A549 (cell line): Measurements from ENCODE around the gene PTGDS.

Experiments used
- HDAC2 ChIP-seq: fragments of 200-600 bp; sonication (generic); IDR thresholded peaks from 2 replicates; pipeline ENCODE4 v1.6.1; 2016
- HOXB13 ChIP-seq: fragments of 250-450 bp; sonication (Bioruptor Pico); IDR thresholded peaks from 2 replicates; pipeline ENCODE4 v1.5.0; 2020; ENCODE audit warnings: low read depth, mild to moderate bottlenecking, moderate library complexity
- MAFK ChIP-seq: fragments of 450-650 bp; IDR thresholded peaks from 2 replicates; pipeline ENCODE4 v1.6.1; 2014; ENCODE audit not compliant: partially characterized antibody
- MAZ ChIP-seq: fragments of 150-350 bp; IDR thresholded peaks from 2 replicates; pipeline ENCODE4 v1.6.1; 2014; ENCODE audit warnings: antibody characterized with exemption, low read depth, low read length, borderline replicate concordance
- MYC ChIP-seq: IDR thresholded peaks from 2 replicates; pipeline ENCODE4 v1.6.1; 2012; ENCODE audit warnings: mild to moderate bottlenecking, inconsistent platforms, low read length, improper control_type of control experiment, borderline replicate concordance
- POLR2A ChIP-seq: IDR thresholded peaks from 2 replicates; pipeline ENCODE4 v1.6.1; 2012; ENCODE audit warnings: mild to moderate bottlenecking, low read length
- RAD21 ChIP-seq, 2 experiments: fragments of >200 bp in 1 of 2; sonication (Bioruptor Twin) in 1 of 2; formaldehyde crosslinking in 1 of 2; IDR thresholded peaks in 1 of 2; conservative IDR thresholded peaks in 1 of 2; 2 replicates in 1 of 2; 3 replicates in 1 of 2; pipeline ENCODE4 v1.6.1; 2012 to 2018; ENCODE audit warnings: inconsistent platforms in 1 of 2
- TF ChIP-seq, protein P1 (sequence below): fragments of >200 bp; sonication (Bioruptor Twin); formaldehyde crosslinking; IDR thresholded peaks from 3 replicates; pipeline ENCODE4 v1.5.1; 2016
- TF ChIP-seq, protein P2 (sequence below): fragments of 200-600 bp; sonication (generic); IDR thresholded peaks from 2 replicates; pipeline ENCODE4 v1.6.1; 2016; ENCODE audit warnings: antibody characterized with exemption, mild to moderate bottlenecking, moderate library complexity
- TF ChIP-seq, protein P3 (sequence below): fragments of 450-650 bp; IDR thresholded peaks from 2 replicates; pipeline ENCODE4 v1.6.1; 2014; ENCODE audit warnings: antibody characterized with exemption
- TF ChIP-seq, protein P4 (sequence below): fragments of 150-350 bp; IDR thresholded peaks from 2 replicates; pipeline ENCODE4 v1.6.1; 2014; ENCODE audit warnings: low read depth, mild to moderate bottlenecking, low read length

DNA sequence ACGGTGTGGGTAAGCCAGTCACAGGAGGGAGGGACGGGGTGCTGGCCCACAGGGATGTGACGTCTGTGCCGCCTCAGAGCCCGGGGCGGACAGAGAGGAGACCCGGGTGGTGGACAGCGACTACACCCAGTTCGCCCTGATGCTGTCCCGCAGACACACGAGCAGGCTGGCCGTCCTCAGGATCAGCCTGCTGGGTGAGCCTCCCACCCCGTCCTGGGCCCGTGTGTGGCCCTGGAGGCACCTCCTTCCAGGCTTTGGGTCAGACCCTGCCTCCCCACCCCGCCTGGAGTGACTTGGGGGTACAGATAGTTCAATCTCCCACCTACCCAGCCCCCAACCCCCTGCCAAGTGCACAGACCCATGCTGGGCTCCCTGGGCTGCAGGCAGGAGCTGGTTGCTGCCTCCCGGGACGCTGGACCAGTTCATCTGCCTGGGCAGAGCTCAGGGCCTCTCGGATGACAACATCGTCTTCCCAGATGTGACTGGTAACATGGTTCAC lies 23.5 kb upstream of the PTGDS start:
- TF ChIP-seq, protein P1, sequence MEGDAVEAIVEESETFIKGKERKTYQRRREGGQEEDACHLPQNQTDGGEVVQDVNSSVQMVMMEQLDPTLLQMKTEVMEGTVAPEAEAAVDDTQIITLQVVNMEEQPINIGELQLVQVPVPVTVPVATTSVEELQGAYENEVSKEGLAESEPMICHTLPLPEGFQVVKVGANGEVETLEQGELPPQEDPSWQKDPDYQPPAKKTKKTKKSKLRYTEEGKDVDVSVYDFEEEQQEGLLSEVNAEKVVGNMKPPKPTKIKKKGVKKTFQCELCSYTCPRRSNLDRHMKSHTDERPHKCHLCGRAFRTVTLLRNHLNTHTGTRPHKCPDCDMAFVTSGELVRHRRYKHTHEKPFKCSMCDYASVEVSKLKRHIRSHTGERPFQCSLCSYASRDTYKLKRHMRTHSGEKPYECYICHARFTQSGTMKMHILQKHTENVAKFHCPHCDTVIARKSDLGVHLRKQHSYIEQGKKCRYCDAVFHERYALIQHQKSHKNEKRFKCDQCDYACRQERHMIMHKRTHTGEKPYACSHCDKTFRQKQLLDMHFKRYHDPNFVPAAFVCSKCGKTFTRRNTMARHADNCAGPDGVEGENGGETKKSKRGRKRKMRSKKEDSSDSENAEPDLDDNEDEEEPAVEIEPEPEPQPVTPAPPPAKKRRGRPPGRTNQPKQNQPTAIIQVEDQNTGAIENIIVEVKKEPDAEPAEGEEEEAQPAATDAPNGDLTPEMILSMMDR, result no peak
- TF ChIP-seq, protein P2, sequence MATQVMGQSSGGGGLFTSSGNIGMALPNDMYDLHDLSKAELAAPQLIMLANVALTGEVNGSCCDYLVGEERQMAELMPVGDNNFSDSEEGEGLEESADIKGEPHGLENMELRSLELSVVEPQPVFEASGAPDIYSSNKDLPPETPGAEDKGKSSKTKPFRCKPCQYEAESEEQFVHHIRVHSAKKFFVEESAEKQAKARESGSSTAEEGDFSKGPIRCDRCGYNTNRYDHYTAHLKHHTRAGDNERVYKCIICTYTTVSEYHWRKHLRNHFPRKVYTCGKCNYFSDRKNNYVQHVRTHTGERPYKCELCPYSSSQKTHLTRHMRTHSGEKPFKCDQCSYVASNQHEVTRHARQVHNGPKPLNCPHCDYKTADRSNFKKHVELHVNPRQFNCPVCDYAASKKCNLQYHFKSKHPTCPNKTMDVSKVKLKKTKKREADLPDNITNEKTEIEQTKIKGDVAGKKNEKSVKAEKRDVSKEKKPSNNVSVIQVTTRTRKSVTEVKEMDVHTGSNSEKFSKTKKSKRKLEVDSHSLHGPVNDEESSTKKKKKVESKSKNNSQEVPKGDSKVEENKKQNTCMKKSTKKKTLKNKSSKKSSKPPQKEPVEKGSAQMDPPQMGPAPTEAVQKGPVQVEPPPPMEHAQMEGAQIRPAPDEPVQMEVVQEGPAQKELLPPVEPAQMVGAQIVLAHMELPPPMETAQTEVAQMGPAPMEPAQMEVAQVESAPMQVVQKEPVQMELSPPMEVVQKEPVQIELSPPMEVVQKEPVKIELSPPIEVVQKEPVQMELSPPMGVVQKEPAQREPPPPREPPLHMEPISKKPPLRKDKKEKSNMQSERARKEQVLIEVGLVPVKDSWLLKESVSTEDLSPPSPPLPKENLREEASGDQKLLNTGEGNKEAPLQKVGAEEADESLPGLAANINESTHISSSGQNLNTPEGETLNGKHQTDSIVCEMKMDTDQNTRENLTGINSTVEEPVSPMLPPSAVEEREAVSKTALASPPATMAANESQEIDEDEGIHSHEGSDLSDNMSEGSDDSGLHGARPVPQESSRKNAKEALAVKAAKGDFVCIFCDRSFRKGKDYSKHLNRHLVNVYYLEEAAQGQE, result no peak
- TF ChIP-seq RAD21 (conservative IDR thresholded peaks at IDR 0.05 in 1 of 2, IDR thresholded peaks at IDR 0.05 in 1 of 2), result no peak
- no peak for TF ChIP-seq HDAC2
- TF ChIP-seq POLR2A, result no peak
- TF ChIP-seq, protein P3, sequence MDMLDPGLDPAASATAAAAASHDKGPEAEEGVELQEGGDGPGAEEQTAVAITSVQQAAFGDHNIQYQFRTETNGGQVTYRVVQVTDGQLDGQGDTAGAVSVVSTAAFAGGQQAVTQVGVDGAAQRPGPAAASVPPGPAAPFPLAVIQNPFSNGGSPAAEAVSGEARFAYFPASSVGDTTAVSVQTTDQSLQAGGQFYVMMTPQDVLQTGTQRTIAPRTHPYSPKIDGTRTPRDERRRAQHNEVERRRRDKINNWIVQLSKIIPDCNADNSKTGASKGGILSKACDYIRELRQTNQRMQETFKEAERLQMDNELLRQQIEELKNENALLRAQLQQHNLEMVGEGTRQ, result no peak
- no peak for TF ChIP-seq HOXB13 (CRISPR knock-in tag)
- TF ChIP-seq MYC, result no peak
- no peak for TF ChIP-seq MAZ
- no peak for TF ChIP-seq MAFK
- TF ChIP-seq, protein P4, sequence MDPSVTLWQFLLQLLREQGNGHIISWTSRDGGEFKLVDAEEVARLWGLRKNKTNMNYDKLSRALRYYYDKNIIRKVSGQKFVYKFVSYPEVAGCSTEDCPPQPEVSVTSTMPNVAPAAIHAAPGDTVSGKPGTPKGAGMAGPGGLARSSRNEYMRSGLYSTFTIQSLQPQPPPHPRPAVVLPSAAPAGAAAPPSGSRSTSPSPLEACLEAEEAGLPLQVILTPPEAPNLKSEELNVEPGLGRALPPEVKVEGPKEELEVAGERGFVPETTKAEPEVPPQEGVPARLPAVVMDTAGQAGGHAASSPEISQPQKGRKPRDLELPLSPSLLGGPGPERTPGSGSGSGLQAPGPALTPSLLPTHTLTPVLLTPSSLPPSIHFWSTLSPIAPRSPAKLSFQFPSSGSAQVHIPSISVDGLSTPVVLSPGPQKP, result no peak
